WTC11 (cell line): ENCODE data around the gene CKAP2L. TPM values are rescaled to one million over a fixed set of nuclear protein-coding genes. Genes with fewer than 3 reads are reported as not detected.

Experiments used
- ATAC-seq: fragments of 200-7000 bp; cut with Tn5 transposase; 2 replicates; pipeline ENCODE4 v1.10.0; 2021; ENCODE audit warnings: mild to moderate bottlenecking, moderate library complexity
- CTCF ChIA-PET: fragments of 300-600 bp; sonication (Branson Sonifier 250); formaldehyde crosslinking; loops from one replicate; lab custom pipeline; 2021; ENCODE audit warnings: antibody characterized with exemption; lab: Charles Lee
- POLR2A ChIA-PET: fragments of 350-600 bp; sonication (Branson Sonifier 250); formaldehyde crosslinking; loops from one replicate; lab custom pipeline; 2021; ENCODE audit warnings: antibody characterized with exemption; lab: Charles Lee
- DNase-seq: peaks from one replicate; pipeline ENCODE4 v3.0.0; 2021; ENCODE audit warnings: low spot score
- H3K27ac Mint-ChIP-seq: 2 replicates; pipeline ENCODE4 v1.8.0; 2021; ENCODE audit warnings: mixed read lengths
- H3K27me3 Mint-ChIP-seq: 2 replicates; pipeline ENCODE4 v1.8.0; 2021; ENCODE audit warnings: low read depth, mild to moderate bottlenecking, moderate library complexity, mixed read lengths
- H3K36me3 Mint-ChIP-seq: 2 replicates; pipeline ENCODE4 v1.8.0; 2021; ENCODE audit warnings: mixed read lengths
- H3K4me1 Mint-ChIP-seq: 2 replicates; pipeline ENCODE4 v1.8.0; 2022; ENCODE audit warnings: mixed read lengths
- H3K4me3 Mint-ChIP-seq: 2 replicates; pipeline ENCODE4 v1.8.0; 2021; ENCODE audit warnings: mild to moderate bottlenecking, moderate library complexity, mixed read lengths
- H3K9me3 Mint-ChIP-seq: 2 replicates; pipeline ENCODE4 v1.8.0; 2021; ENCODE audit warnings: mixed read lengths
- ATF2 ChIP-seq: sonication (generic); formaldehyde crosslinking; IDR thresholded peaks from 2 replicates; pipeline ENCODE4 v1.8.1; 2022; ENCODE audit warnings: low read depth, missing genetic modification reagents, borderline replicate concordance
- CDX4 ChIP-seq: fragments of 250-450 bp; sonication (Bioruptor Pico); IDR thresholded peaks from 2 replicates; pipeline ENCODE4 v1.9.0; 2021; ENCODE audit warnings: moderate library complexity, mild to moderate bottlenecking, inconsistent platforms, borderline replicate concordance
- CTCF ChIP-seq: fragments of 200-600 bp; IDR thresholded peaks from 2 replicates; pipeline ENCODE4 v1.8.0; 2022; ENCODE audit warnings: antibody characterized with exemption
- EMX1 ChIP-seq: fragments of 250-450 bp; sonication (Bioruptor Pico); IDR thresholded peaks from 2 replicates; pipeline ENCODE4 v1.8.0; 2021; ENCODE audit warnings: mild to moderate bottlenecking
- HMGA2 ChIP-seq: fragments of 250-450 bp; sonication (Bioruptor Pico); IDR thresholded peaks from 2 replicates; pipeline ENCODE4 v1.4.0; 2021; ENCODE audit warnings: mild to moderate bottlenecking, moderate library complexity
- JAZF1 ChIP-seq: fragments of 250-450 bp; sonication (Bioruptor Pico); IDR thresholded peaks from 2 replicates; pipeline ENCODE4 v1.9.0; 2021; ENCODE audit warnings: moderate library complexity, mild to moderate bottlenecking, inconsistent platforms
- MAX ChIP-seq: sonication (generic); formaldehyde crosslinking; IDR thresholded peaks from 2 replicates; pipeline ENCODE4 v1.8.0; 2022; ENCODE audit warnings: mild to moderate bottlenecking, missing genetic modification reagents
- MLX ChIP-seq: sonication (generic); formaldehyde crosslinking; IDR thresholded peaks from 2 replicates; pipeline ENCODE4 v1.8.1; 2023; ENCODE audit warnings: mild to moderate bottlenecking, missing genetic modification reagents, moderate library complexity
- MXD4 ChIP-seq: fragments of 250-450 bp; sonication (Bioruptor Pico); IDR thresholded peaks from 2 replicates; pipeline ENCODE4 v1.8.0; 2021; ENCODE audit warnings: mild to moderate bottlenecking, moderate library complexity, borderline replicate concordance
- SOX15 ChIP-seq: fragments of 250-450 bp; sonication (Bioruptor Pico); IDR thresholded peaks from 2 replicates; pipeline ENCODE4 v1.9.0; 2021; ENCODE audit warnings: mild to moderate bottlenecking
- STAT6 ChIP-seq: sonication (generic); formaldehyde crosslinking; conservative IDR thresholded peaks from 2 replicates; pipeline ENCODE4 v1.8.1; 2023; ENCODE audit warnings: mild to moderate bottlenecking, low read depth, missing genetic modification reagents, moderate library complexity
- TEAD1 ChIP-seq: sonication (generic); formaldehyde crosslinking; IDR thresholded peaks from 2 replicates; pipeline ENCODE4 v1.8.0; 2022; ENCODE audit warnings: mild to moderate bottlenecking, missing genetic modification reagents
- USF1 ChIP-seq: sonication (generic); formaldehyde crosslinking; IDR thresholded peaks from 2 replicates; pipeline ENCODE4 v1.8.0; 2022; ENCODE audit warnings: mild to moderate bottlenecking, missing genetic modification reagents
- ZNF232 ChIP-seq: sonication (generic); formaldehyde crosslinking; IDR thresholded peaks from 2 replicates; pipeline ENCODE4 v1.8.0; 2022; ENCODE audit warnings: mild to moderate bottlenecking, missing genetic modification reagents
- ZNF425 ChIP-seq: fragments of 250-450 bp; sonication (Bioruptor Pico); conservative IDR thresholded peaks from 2 replicates; pipeline ENCODE4 v1.9.0; 2021; ENCODE audit warnings: mild to moderate bottlenecking
- ZNF671 ChIP-seq: fragments of 250-450 bp; sonication (Bioruptor Pico); IDR thresholded peaks from 2 replicates; pipeline ENCODE4 v1.8.0; 2021; ENCODE audit warnings: mild to moderate bottlenecking
- total RNA-seq: library from RNA; stranded (reverse); gene quantifications from 3 replicates; pipeline ENCODE4 v1.2.3, GENCODE V29; 2021

Gene CKAP2L
- total RNA-seq, 1 experiment from 2014 or later: 25.6 TPM

GRCh38 chr2:112750560-112750843 lies 13.9 kb downstream of the CKAP2L start:
- Mint-ChIP-seq H3K36me3 (peaks cover 46% of the 10 kb centered on the region), H3K4me1 (no peaks in the 10 kb centered on the region), H3K27me3 (no peaks in the 10 kb centered on the region), H3K4me3 (no peak overlapping the region)
- TF ChIP-seq ZNF232 (CRISPR knock-in tag) (no peak), MXD4 (CRISPR knock-in tag) (no peak), TEAD1 (no peak), MLX (CRISPR knock-in tag) (no peak), USF1 (CRISPR knock-in tag) (no peak), JAZF1 (CRISPR knock-in tag) (no peak), CDX4 (no peak), HMGA2 (CRISPR knock-in tag) (no peak), ZNF671 (no peak), ZNF425 (CRISPR knock-in tag) (no peak), STAT6 (CRISPR knock-in tag) (no peak), EMX1 (CRISPR knock-in tag) (no peak)
- TF ChIP-seq, all 79 proteins: peak for 0
- DNase-seq (no peak), ATAC-seq (no peak)
- Mint-ChIP-seq H3K9me3 (no peaks in the 10 kb centered on the region), H3K27ac (no peak overlapping the region)
- POLR2A ChIA-PET: no interaction called here
- CTCF ChIA-PET: interaction anchor here (2.0 to 5.7 kb wide), 4 partner anchors 83 to 208 kb away, joined by 7 to 82 read pairs (median 40); no protein-coding TSS in a partner anchor

GRCh38 chr2:112749755-112750559 lies 14.5 kb downstream of the CKAP2L start:
- Mint-ChIP-seq H3K4me3 (no peak overlapping the region), H3K36me3 (peaks cover 44% of the 10 kb centered on the region), H3K27ac (peak overlapping the region; percentile 19; the same call in 1 of the 2 replicates), H3K9me3 (no peaks in the 10 kb centered on the region), H3K4me1 (no peaks in the 10 kb centered on the region), H3K27me3 (no peaks in the 10 kb centered on the region)
- ATAC-seq: peak; percentile 89
- TF ChIP-seq CTCF (peak; percentile 76), MAX (no peak), SOX15 (CRISPR knock-in tag) (no peak), ATF2 (CRISPR knock-in tag) (no peak)
- ChIA-PET POLR2A (no interaction called here), CTCF (interaction anchor here (0.6 to 5.7 kb wide), 21 partner anchors 10 to 209 kb away, joined by 3 to 82 read pairs (median 4); partner anchors contain the start of gene IL1A)
- peak; percentile 85 for DNase-seq
